Ovary (tissue), 9 donors: ENCODE results near the gene PYCR2. TPM values are rescaled to one million over a fixed set of nuclear protein-coding genes. Genes with fewer than 3 reads are reported as not detected.

ENCODE experiments used
- DNase-seq, 5 donors: peaks; one replicate each; pipeline ENCODE4 v3.0.0-alpha.2; 2019 to 2020
- H3K27ac ChIP-seq, 2 donors: fragments of 200-600 bp; one replicate each; pipeline versions ENCODE4 v1.5.1 to v1.8.0; 2019 to 2022
- H3K27me3 ChIP-seq: fragments of 200-600 bp; one replicate; pipeline ENCODE4 v1.8.0; 2022
- H3K36me3 ChIP-seq: fragments of 200-600 bp; sonication (generic); one replicate; pipeline ENCODE4 v1.5.1; 2019
- H3K4me1 ChIP-seq: one replicate; pipeline ENCODE4 v1.8.1; 2013; ENCODE audit warnings: mild to moderate bottlenecking, moderate library complexity; ENCODE audit not compliant: insufficient read depth
- H3K4me3 ChIP-seq: fragments of 200-600 bp; sonication (generic); one replicate; pipeline ENCODE4 v1.5.1; 2017
- H3K9me3 ChIP-seq, 2 donors: fragments of 200-600 bp in 1 of 2; sonication (generic) in 1 of 2; one replicate each; pipeline versions ENCODE4 v1.5.1 to v1.8.1; 2013 to 2019; ENCODE audit warnings: mild to moderate bottlenecking in 1 of 2, moderate library complexity in 1 of 2
- EP300 ChIP-seq: sonication (generic); formaldehyde crosslinking; IDR thresholded peaks from one replicate; pipeline ENCODE4 v1.6.1; 2017; ENCODE audit warnings: antibody characterized with exemption
- POLR2A ChIP-seq: fragments of 450-650 bp; IDR thresholded peaks from one replicate; pipeline ENCODE4 v1.6.1; 2017; ENCODE audit warnings: antibody characterized with exemption, mild to moderate bottlenecking, moderate library complexity
- WGBS, 3 donors: extraction: QIAGEN DNeasy Blood & Tissue Kit in 1 of 3; methylation state at CpG; one replicate each; pipeline versions ENCODE4 v1.1.5 to v1.1.7; 2013 to 2017; 5-methylcytosine and 5-hydroxymethylcytosine counted together
- intact Hi-C, 4 donors: fragments of 100-400 bp; cut with DNase I; formaldehyde crosslinking; loops; one replicate each; pipeline versions ENCODE4 v1.11.0 to v1.15.1; 2022 to 2023
- polyA plus RNA-seq, 2 donors: library from polyadenylated mRNA; stranded (reverse); fragments of 200-250 nt in 1 of 2; fragments of 350-450 nt in 1 of 2; fragmentation: Illumina TruSeq in 1 of 2; extraction: RNeasy Lipid Tissue Mini Kit (QIAGEN cat#74804) in 1 of 2; gene quantifications; one replicate each; pipeline ENCODE4 v1.2.3, GENCODE V29; 2013 to 2014
- total RNA-seq, 7 donors: library from RNA; depleted of rRNA in 2 of 7; stranded (reverse); fragments of >200 nt in 2 of 7; fragmentation: NEBNext Ultra II Directional in 3 of 7; extraction: Animal tissue kit (Norgen Biotek cat#: 25700) in 3 of 7; gene quantifications; one replicate each; pipeline versions ENCODE4 v1.1.0 to v1.2.4, GENCODE V29; 2016 to 2023
- TF ChIP-seq, protein P1 (sequence below), 3 donors: fragments of 450-650 bp in 2 of 3; fragments of 200-600 bp in 1 of 3; IDR thresholded peaks; one replicate each; pipeline versions ENCODE4 v1.5.1 to v1.8.0; 2016 to 2022; ENCODE audit warnings: antibody characterized with exemption in 3 of 3, mild to moderate bottlenecking in 1 of 3
- donor health status: DM: no; HTN: no; CAD: no; lungs with moderate emphysema.
- donor health status: DM: no; HTN: no; CAD: no.
- donor health status: Bipolar disorder and iron deficiency.
- donor health status: DM: yes; HTN: yes; CAD: no.
- donor health status: DM: no; HTN: no; CAD: no.
- donor health status: DM: yes; HTN: yes; CAD: no.

PYCR2 gene
- total and polyA plus RNA-seq, 9 donors = 35.8 to 93.3 (median 58.7) TPM

DNA sequence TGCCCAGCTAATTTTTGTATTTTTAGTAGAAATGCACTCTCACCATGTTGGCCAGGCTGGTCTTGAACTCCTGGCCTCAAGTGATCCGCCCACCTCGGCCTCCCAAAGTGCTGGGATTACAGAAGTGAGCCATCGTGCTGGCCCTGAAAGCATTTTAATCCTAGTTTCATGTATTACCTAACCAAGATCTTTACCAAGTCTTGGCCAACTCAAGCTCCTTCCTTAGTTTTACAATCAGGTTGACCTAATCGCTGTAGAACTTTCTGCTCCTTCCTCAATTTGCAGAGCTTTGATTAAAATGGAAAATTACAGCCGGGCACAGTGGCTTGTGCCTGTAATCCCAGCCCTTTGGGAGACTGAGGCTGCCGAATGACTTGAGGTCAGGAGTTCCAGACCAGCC, 38.7 kb downstream of the PYCR2 start:
- Histone ChIP-seq H3K27me3 (no peaks in the 10 kb centered on the region), H3K27ac (no peak overlapping the region), H3K4me3 (no peak overlapping the region), H3K36me3 (no peaks in the 10 kb centered on the region), H3K4me1 (peaks cover 12% of the 10 kb centered on the region), H3K9me3 (no peaks in the 10 kb centered on the region)
- intact Hi-C loops = loop anchor here in 1 of 4 donors (10.0 kb wide), 1 partner anchor 111 kb away; the partner anchor contains the start of gene SRP9
- WGBS, 3 donors = 91 to 95% (median 95%) methylated on average over 6 of the region's 6 CpGs
- no peak for DNase-seq
- no peak for TF ChIP-seq POLR2A
- TF ChIP-seq EP300 = no peak
- TF ChIP-seq, protein P1, sequence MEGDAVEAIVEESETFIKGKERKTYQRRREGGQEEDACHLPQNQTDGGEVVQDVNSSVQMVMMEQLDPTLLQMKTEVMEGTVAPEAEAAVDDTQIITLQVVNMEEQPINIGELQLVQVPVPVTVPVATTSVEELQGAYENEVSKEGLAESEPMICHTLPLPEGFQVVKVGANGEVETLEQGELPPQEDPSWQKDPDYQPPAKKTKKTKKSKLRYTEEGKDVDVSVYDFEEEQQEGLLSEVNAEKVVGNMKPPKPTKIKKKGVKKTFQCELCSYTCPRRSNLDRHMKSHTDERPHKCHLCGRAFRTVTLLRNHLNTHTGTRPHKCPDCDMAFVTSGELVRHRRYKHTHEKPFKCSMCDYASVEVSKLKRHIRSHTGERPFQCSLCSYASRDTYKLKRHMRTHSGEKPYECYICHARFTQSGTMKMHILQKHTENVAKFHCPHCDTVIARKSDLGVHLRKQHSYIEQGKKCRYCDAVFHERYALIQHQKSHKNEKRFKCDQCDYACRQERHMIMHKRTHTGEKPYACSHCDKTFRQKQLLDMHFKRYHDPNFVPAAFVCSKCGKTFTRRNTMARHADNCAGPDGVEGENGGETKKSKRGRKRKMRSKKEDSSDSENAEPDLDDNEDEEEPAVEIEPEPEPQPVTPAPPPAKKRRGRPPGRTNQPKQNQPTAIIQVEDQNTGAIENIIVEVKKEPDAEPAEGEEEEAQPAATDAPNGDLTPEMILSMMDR (IDR thresholded peaks at IDR 0.05) = no peak

DNA sequence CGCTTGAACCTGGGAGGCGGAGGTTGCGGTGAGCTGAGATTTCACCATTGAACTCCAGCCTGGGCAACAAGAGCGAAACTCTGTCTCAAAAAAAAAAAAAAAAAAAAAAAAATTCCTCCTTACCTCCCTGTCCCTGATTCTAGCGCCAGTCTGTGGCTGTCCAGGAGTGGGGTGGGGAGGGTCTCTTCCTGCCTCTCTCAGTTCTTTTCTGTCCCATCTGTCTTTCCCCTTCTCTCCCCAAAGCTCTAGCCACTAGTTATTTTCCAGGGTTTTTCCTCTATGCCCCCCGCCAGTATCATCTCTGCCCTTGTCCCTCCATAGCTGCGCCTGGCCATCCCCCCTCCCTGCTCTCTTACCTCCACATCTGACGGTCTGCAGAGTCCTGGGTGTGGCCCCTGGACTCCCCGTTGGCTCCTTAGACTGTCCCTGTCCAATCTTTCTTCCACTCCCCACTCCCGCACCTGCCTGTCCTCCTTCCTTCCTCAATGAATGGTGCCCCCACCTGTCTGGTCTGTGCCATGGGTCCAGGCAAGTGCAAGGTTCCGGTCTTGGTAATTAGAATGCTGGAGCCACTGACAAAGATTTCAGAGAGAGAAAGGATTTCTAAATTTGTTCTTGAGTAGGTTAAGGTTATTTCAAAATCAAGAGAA, 40.3 kb downstream of the PYCR2 start:
- Histone ChIP-seq H3K4me3 (no peak overlapping the region), H3K36me3 (no peaks in the 10 kb centered on the region), H3K27ac (peak overlapping the region in 1 of 2 donors; percentile 85), H3K27me3 (no peaks in the 10 kb centered on the region), H3K9me3 (no peaks in the 10 kb centered on the region), H3K4me1 (peaks cover 18% of the 10 kb centered on the region)
- intact Hi-C loops = loop anchor here in 1 of 4 donors (10.0 kb wide), 1 partner anchor 109 kb away; the partner anchor contains the start of gene SRP9
- no peak for DNase-seq
- TF ChIP-seq POLR2A (no peak), EP300 (no peak)
- TF ChIP-seq, protein P1 (IDR thresholded peaks at IDR 0.05) = no peak
- WGBS, 3 donors = 83 to 87% (median 87%) methylated on average over 10 to 11 of the region's 11 CpGs

GRCh38 chr1:225882694-225883615, 41.1 kb downstream of the PYCR2 start:
- TF ChIP-seq EP300 (no peak), POLR2A (no peak)
- TF ChIP-seq, protein P1 (IDR thresholded peaks at IDR 0.05) = no peak
- peak overlapping the region; percentile 71 to 85 for H3K27ac ChIP-seq
- intact Hi-C loops = loop anchor here in 1 of 4 donors (10.0 kb wide), 1 partner anchor 108 kb away; the partner anchor contains the start of gene SRP9
- no peaks in the 10 kb centered on the region for H3K36me3 ChIP-seq
- peak; percentile 60 to 80 (median 68) for DNase-seq
- no peaks in the 10 kb centered on the region for H3K9me3 ChIP-seq
- WGBS, 3 donors = 3 to 6% (median 3%) methylated on average over 54 to 63 of the region's 63 CpGs
- peaks cover 15% of the 10 kb centered on the region for H3K4me1 ChIP-seq
- H3K27me3 ChIP-seq = no peaks in the 10 kb centered on the region
- H3K4me3 ChIP-seq = peak overlapping the region; percentile 95

- 0 to 1% (median 0%) methylated on average over 50 to 64 of the region's 64 CpGs for whole genome bisulfite sequencing, 3 donors
- peak; percentile 93 to 96 (median 94) for DNase-seq
- Histone ChIP-seq H3K27me3 (no peaks in the 10 kb centered on the region), H3K27ac (peak within 1 kb of the TSS; percentile 71 to 85), H3K9me3 (no peaks in the 10 kb centered on the region), H3K36me3 (no peaks in the 10 kb centered on the region), H3K4me3 (peak within 1 kb of the TSS; percentile 95), H3K4me1 (peaks cover 15% of the 10 kb centered on the region)
- TF ChIP-seq POLR2A (peak; percentile 41), EP300 (no peak)
- TF ChIP-seq, protein P1 (IDR thresholded peaks at IDR 0.05) = peak; percentile 20 to 58 (median 58)
- intact Hi-C loops = loop anchor here in 1 of 4 donors (10.0 kb wide), 1 partner anchor 107 kb away; the partner anchor contains the start of gene SRP9
Measured at GRCh38 chr1:225881959-225882693, 41.9 kb downstream of the PYCR2 start, which contains the start of gene TMEM63A. Gene TMEM63A (minus strand): TSS chr1:225882380. CDS start chr1:225877580, 4,800 bp downstream.
